HG02759 (cell line): ENCODE measurements around the gene GALNT14.

ENCODE experiments used
- ATAC-seq: cut with Tn5 transposase; IDR thresholded peaks from one replicate; pipeline ENCODE4 v1.9.1; 2021; ENCODE audit warnings: mild to moderate bottlenecking, moderate library complexity; ENCODE audit not compliant: unreplicated experiment

GALNT14 gene

DNA sequence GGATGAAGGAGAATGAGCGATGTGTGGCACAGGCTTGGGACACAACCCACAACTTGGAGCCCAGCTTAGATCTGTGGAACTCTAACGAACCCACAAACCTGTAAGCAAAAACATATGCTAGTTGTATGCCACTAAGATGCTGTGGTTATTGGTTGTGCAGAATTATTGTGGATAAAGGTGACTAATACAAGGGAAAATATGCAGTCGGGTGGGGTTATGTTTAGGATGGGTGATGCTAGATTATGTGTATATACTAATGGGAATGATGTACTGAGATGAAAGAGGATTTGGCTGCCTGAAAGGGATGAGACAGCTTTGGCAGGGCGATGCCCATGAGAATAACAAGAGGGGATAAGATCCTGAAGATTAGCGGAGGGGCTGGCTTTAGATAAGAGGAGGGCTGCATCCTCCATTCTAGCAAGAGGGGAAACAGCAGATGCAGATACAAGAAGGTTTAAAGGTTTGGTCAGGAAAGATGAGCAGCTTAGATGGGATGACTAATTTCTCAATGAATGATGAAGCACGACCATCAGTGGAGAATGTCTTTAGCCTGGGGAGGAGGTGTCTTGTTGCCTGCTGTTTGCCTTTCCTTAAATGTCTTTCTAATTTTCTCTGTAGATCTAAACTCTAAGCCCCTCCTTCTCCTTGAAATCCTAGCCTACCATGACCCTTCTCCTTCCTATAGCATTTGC, 49.6 kb downstream of the GALNT14 start:
- no peak for ATAC-seq

DNA sequence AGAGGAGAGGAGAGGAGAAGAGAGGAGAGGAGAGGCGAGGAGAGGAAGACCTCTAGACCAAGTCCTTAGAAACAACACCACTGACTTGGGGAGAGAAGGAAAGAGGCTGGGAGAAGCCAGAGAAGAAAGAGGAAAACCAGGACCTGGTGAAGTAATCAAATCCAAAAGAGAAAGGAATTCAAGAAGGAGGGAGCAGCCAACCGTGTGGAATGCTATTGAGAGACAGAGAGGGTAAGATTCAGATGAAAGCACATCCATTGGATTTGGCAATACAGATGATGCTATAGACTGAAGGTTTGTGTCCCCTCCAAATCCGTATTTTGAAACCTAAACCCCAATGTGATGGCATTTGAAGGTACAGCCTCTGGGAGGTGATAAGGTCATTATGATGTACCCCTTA, 50.7 kb downstream of the GALNT14 start:
- no peak for ATAC-seq

DNA sequence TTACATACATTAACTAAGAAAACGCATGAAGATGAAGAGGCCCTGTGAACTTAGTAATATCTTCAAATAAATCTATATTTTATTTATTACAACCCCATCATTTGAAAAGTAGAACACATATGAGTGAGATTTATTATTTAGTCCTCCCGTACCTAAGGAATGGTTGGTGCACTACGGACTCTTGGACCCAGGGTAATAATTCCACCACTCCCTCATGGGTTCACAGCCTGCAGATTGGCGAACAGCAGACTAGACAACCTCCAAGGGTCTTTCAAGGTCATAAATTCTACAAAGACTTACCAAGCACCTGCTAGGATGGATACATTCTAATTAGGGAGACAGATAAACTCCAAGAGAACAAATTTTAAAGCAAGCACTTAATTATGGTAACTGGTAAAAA, 51.6 kb downstream of the GALNT14 start:
- no peak for ATAC-seq

DNA sequence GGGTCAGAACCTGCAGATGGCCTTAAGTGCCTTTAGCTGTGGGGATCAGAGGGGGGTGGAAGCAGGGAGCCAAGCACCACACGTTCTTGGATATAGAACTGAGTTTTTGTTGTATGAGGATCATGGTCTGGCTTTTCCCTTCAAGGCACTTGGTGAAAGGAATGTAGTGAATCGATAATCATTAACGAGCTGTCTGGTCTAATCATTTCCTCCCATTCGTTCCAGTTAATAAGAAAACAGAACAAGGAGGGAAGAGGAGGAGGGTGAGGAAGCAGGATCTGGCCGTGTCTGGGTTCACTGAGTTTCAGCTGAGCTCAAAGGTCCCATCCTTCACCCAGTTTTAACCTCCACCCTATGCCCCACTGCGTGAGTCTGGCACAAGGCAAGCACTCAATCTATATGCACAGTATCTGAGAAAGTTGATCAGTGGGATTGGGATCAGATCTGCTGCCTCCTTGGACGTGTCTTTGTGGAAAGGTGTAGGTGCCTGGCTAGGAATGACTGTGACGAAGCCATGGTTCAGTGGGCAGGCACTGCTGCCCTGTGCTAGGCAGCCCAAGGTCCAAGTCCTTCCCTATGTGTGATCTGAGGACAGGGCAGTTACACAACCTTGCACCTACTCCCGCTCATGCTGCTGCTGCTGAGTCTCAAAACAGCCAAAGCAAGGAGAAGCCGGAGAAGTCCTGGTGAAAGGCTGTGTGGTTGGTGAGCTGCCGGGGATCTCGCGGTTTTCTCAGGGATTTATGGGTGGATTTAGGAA, 54.8 kb downstream of the GALNT14 start:
- no peak for ATAC-seq

DNA sequence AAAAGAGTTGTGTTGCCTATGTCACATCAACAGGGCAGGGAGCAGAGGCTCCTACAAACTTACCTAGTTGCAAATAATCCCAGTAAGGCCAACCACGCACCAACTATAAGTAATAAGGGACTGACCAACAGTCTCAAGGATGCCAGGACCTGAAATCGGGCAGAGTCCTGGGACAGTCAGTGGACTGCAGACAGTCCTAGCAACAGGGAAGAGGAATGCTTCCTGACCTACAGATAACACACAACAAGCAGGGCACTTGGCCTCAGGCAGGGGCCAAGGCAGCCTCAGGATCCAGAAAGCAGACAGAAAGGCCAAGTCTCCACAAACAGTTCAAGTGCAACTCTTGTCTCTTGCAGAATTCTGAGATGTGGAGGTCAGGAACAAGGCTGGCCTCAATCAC, 56.2 kb downstream of the GALNT14 start:
- no peak for ATAC-seq

DNA sequence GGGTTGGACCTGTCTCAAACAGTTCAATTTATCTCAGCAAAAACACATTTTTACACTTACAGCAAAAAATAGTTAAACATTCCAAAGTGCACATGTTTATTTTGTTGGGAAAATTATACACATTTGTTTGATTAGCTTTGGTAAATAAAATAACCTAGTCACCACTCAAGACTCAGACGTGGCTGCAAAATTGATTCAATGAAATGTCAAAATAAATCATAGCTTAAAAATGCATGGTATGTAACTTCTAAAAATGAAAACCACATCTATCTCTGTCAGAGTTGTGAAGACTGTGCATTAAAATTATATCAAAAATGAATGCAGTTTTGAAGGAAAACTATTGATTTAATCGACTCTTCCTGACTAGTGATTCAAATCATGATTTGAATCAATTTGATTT, 56.7 kb downstream of the GALNT14 start:
- no peak for ATAC-seq

DNA sequence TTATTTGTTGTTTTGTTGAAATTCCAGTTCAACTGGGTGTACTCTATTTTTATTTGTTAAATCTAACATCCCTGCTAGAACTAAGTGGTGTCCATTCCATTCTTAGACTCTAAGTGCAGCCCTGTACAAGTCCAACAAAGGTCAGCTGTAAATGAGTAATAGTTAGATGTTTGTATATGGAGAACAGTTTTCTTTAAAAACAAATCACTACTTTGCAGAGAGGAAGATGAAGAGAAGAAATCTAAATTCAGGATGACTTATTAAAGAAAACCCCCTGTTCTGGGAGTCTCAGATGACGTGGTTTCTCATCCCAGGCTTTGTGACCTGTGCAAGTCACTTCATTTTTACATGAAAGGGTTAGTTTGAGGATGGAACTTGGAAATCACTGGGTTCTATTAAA, 57.9 kb downstream of the GALNT14 start:
- no peak for ATAC-seq

DNA sequence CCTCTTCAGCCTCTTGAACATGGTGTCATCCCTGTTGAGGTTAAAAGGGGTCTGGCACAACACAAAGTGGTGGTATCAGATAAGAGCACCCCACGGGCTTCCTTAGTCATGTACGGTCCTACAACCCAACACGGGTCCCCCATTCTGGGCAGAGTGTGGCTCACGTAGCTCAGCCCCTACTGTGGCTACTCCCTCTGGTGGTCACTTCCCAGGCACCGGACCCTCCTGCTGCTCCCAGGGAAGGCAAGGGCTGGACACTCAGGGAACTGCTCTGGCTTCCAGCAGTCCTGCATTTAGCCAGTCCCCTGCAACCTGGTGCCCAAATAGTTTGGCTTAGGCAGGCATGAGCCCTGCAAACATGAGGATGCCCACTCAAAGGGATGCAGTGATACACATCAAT, 58.6 kb downstream of the GALNT14 start:
- ATAC-seq, result no peak

DNA sequence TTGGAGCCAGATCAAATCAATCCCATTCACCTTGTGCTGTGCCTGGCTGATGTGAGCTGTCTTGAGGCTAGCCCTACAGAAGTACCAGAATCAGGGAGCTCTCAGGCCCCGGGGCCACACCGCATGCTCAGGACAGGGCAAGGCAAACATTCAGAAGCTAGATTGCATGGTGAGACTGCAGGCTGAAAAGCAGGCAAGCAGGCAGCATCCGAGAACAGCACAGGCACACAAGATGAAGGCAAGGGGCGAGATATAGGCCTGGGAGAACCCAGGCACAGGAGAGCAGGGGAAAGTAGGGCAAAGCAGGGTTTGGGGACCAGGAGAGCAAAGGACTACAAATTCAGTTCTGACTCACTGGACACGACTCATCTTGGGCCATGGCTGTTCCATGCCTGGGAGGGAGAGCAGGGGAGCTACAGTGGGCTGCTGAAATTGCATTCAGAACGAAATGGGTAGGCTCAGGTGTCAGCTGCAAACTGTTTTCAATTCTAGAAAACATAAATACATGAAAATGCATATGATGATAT, 59.6 kb downstream of the GALNT14 start:
- no peak for ATAC-seq

DNA sequence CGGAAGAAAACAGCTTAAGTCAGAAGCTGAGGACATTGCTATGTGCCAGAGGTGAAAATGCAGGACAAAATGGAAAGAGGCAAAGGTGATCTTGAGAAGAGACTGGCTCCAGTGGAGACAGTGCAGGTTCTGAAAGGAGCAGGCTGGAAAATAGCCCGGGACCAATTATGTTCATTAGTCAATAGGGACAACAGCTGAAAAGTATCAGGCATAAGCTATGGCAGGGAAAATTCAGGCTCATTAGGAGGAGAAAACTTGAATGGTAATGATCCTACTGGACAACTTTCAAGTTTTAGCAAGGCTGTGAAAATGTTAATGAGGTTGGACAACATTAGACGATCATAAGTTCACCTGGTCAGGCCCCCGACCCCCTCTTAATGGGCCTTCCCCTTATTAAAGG, 60.2 kb downstream of the GALNT14 start:
- ATAC-seq, result no peak

DNA sequence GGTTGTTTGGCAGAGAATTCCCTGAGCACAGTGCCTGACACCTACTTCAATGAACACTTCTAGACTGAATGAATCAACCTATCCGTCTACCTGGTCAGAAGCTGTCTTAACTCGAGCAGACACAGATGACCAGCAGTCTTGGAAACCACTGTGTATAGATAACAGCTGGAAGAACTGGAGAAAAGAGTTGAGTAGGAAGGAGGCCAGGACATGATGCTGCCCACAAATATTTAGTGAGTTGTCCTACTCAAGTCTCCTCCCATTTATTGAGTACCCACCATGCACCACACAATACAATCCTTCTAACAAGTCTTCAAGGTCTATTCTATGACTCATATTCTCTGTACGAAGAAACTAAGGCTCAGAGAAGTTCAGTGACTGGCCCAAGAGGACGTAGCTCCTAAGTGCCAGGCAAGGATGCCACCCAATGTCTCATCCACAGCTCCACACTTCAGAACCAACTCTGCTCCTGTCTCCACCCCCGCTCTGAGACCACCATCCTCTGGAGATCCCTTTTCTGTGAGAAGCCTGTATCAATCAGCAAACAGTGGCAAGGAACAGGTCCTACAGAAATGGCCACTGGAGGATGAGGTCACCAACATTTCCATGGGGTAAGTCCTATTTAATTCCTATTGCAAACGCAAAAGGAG, 62.2 kb downstream of the GALNT14 start:
- ATAC-seq, result no peak

DNA sequence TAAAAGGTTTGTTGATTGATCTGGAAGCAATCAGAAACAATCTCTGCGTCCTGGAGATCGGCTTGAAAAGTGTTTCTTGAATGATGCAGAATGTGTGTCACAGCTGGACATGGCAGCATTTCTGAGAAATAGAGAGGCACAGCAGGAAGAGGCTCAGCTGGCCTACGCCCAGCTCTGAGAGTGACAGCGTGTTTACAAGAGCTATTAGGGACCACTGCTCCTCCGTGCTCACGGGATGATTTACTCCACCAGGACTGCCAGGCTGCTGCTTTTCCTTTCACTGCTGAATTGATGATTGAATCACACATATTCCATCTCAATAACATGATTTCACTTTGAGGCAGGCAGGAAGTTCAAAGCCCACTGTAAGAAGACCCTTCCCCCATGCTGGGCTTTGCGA, 62.8 kb downstream of the GALNT14 start:
- no peak for ATAC-seq

DNA sequence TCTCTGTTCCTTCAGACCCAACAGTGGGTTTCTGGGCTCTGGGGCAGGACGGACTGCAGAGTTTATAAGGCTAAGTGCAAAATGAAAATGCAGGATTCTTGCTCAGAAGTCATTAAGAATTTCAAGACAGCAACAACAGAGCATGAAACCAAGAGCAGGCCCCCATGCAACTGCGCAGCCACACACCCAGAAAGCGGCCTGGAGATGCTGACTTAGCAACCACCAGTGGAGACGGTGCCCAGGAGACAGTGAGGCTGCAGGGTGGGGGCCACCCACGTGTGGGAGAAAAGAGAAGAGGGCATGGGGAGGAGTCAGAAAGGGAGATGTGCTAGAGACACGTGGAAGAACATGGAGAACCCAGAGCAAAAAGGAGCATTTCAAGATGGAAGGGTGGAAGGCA, 66.5 kb downstream of the GALNT14 start:
- ATAC-seq, result no peak

DNA sequence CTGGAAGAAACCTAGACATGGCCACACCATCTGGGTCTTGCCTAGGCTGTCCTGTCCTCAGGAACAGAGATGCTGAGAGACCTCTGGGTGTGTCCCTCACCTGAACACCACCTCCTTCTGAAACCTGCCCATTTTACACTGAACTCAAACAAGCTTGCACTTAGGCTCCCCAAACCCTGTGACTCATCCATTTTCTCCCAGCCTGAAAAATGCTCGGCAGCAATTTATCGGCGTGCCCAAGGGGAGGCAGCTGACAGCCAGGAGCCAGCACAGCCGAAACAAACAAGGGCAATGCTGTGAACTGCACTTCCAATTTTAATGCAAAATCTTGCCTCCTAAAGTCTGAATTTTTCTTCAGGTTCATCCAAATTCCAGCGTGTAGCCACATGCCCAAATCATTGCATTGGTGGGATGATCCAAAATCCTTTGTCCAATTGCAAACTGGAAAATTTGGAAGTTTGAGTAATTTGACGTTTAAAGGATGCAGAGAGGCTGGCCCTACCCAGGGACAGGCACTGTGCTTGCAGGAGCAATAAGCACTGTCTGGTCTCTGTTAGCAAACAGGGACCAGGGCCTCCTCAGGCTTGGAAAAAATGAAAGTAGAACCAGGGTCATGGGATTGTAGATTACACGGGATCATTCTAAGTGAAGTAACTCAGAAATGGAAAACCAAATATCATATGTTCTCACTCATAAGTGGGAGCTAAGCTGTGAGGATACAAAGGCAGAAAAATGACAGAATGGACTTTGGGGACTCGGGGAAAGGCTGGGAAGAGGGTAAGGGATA, 67.7 kb downstream of the GALNT14 start:
- no peak for ATAC-seq

DNA sequence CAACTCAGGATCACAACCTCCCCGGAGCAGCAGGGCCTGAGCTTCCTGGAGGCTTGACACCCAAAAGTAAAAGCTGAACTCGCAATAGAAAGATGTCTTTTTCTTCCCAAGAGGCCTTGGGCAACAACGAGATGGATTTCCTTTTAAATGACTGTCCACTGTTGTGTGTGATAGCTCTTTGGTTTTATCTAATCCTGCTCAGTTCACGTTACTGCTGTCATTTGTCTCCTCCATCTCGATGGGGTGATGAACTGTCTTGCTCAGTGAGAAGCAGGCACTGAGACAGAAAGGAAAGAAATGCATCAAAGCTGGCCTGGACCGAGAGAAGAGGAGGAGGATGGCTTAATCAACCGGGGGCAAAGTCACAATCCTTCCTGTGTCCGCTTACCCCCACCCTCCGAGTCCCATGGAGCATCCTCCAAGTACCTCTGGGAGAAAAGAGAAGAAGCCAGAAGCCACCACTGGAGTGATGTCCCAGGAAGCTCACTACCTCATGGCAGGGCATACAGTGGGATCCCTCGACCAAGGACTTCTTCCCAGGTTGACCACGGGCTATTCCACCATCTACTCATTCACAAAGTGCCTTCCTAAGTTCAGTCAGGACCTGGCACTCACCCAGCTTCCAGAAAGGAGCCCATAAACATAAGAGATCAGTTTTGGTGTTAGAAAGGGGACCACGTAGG, 68.5 kb downstream of the GALNT14 start:
- no peak for ATAC-seq

DNA sequence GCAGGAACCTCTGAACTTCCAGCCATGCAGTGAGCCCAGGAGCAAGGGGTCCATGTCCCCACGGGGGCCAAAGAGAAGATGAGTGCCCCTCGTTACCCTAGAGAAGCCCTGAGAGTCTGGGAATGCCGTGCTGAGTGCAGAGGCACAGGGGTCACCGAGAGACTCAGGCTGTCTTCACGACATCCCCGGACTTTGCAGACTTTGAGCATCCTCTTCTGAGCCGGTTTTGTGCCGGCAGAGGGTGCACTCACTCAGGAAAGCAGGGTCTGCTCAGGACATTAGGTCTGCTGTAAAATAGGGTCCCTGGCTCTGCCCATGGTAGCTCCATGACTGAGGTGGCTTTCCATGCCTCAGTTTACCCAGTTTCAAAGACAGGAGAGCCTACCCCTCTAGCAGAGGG, 71.0 kb downstream of the GALNT14 start:
- ATAC-seq, result no peak

DNA sequence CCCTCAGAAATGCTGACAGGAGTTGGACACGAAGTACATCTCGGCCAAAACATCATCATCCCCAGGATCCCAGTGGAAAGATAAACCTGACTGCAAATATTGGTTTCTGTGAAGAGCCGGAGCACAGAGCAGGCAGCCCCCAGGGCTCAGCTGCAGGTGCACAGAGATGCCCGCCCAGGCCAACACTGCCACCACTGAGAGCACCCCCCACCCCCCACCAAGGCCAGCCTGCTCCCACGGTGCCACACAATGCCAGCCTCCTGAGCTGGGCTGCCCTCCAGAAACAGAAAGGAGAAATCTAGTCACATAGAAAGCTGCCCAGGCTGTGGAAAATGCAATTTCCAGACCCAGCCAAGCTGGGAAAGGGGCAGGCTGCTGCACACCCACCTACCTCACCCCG, 71.7 kb downstream of the GALNT14 start:
- no peak for ATAC-seq

DNA sequence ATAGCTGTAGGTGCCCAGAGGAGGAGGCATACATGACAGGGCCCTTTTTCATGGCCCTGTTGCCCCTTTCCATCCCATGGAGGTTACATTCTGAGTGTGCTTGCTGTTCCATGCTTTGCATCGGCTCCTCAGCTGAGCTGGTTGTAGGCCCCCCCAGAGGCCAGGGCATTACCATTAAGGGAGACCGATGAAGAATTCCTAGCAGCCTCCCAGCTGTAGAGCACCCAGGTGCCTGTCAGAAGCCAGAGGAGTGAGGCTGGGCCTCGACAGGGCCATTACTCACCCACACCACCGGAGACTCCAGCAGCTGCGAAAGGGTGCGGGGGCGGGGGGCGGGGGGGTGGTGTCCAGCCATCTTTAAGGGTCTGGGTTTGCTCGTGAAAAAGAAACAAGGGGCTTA, 72.2 kb downstream of the GALNT14 start:
- no peak for ATAC-seq

DNA sequence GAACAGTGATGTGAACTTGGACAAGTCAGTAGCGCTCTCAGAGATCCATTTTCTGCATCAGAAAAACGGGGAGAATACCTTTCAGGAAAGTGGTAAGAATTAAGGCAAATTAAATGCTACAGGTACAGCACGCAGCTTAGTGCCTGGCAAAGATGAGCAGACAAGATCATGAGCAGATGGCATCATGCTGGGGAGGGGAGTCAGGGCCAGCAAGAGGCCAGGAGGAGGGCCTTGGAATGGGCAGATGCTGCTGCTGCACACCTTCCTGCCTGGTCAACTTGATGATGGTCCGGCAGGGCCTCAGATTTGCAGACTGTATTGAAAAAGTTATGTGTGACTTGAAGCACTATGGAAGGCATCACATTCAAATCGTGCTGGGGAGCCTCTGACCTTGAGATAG, 72.9 kb downstream of the GALNT14 start:
- no peak for ATAC-seq

DNA sequence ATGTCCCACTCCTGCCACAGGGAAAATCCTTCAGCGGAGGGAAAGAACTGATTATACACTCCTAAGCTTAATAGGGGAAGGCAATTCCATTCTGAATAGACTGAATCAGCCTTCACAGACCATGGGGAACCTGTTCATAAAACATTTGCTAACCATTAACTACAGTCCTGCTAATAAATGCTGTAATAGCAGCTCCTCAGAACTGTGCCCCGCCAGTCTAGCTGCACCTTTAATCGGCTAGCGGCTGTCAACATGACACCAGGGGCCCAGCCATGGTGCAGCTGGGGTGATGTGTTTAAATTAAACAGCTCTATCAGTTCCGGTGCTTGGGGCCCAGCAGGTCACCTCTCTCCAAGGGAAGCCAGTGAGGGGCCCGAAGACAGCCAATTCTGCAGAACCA, 77.8 kb downstream of the GALNT14 start:
- no peak for ATAC-seq
